A673 (cell line): Measurements from ENCODE around the gene TAF4.

Source experiments
- EZH2 ChIP-seq: fragments of 200-600 bp; sonication (generic); IDR thresholded peaks from 2 replicates; pipeline ENCODE4 v1.6.1; 2017; ENCODE audit warnings: borderline replicate concordance, low read depth, mild to moderate bottlenecking, mixed read lengths, antibody characterized with exemption, low read length; ENCODE audit not compliant: poor library complexity, severe bottlenecking
- TF ChIP-seq, protein P1 (sequence below): fragments of 300-800, 200-600 bp; sonication (generic); conservative IDR thresholded peaks from 2 replicates; pipeline ENCODE4 v1.5.1; 2017; ENCODE audit warnings: low read depth, mild to moderate bottlenecking, antibody characterized with exemption, low read length, moderate library complexity, mixed read lengths

DNA sequence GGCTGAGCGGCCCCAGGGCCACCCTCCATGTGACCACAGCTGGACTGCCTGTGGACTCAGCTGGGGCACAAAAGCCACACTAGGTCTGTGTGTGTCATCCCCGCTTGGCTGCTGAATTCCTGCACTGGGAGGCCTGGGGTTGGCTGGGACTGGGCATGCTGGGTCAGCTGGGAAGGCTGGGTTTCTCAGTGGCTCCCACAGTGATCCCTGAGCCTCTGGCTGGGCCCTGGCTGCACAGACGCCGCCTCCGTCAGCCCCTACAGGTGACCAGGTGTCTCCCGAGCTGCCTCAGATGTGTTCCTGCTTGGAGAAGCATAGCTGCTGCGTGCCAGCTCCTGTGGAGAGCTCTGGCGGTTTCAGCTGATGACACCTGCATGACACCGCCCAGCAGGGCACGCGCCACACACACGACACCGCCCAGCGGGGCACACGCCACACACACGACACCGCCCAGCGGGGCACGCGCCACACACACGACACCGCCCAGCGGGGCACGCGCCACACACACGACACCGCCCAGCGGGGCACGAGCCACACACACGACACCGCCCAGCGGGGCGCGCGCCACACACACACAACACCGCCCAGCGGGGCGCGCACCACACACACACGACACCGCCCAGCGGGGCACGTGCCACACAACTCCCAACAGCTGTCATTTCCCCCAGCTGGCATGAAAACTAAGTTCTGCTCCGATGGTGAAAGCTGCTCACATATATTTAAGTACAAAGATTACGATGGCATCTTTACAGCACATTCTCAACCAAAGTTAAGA is 88.8 kb downstream of the TAF4 start:
- TF ChIP-seq, protein P1, sequence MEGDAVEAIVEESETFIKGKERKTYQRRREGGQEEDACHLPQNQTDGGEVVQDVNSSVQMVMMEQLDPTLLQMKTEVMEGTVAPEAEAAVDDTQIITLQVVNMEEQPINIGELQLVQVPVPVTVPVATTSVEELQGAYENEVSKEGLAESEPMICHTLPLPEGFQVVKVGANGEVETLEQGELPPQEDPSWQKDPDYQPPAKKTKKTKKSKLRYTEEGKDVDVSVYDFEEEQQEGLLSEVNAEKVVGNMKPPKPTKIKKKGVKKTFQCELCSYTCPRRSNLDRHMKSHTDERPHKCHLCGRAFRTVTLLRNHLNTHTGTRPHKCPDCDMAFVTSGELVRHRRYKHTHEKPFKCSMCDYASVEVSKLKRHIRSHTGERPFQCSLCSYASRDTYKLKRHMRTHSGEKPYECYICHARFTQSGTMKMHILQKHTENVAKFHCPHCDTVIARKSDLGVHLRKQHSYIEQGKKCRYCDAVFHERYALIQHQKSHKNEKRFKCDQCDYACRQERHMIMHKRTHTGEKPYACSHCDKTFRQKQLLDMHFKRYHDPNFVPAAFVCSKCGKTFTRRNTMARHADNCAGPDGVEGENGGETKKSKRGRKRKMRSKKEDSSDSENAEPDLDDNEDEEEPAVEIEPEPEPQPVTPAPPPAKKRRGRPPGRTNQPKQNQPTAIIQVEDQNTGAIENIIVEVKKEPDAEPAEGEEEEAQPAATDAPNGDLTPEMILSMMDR, result no peak
- no peak for TF ChIP-seq EZH2
